GM18873 (cell line): ENCODE measurements around the gene NEK8.

Source experiments
- ATAC-seq: cut with Tn5 transposase; IDR thresholded peaks from one replicate; pipeline ENCODE4 v1.9.1; 2021; ENCODE audit warnings: mild to moderate bottlenecking, moderate library complexity, moderate number of reproducible peaks; ENCODE audit not compliant: unreplicated experiment, low FRiP score

Gene NEK8

GRCh38 chr17:28743243-28744103, 14.9 kb downstream of the NEK8 start, which contains the start of gene TRAF4:
TSS of gene TRAF4 (plus strand) at chr17:28744011. CDS start at chr17:28744113, 102 bp downstream.
- ATAC-seq: no peak

- ATAC-seq: no peak
Observed at GRCh38 chr17:28744104-28744971, 15.8 kb downstream of the NEK8 start.

GRCh38 chr17:28744972-28745785, 16.6 kb downstream of the NEK8 start:
- ATAC-seq: no peak

- no peak for ATAC-seq
Observed at GRCh38 chr17:28745786-28746411, 17.3 kb downstream of the NEK8 start.

- ATAC-seq: no peak
Observed at GRCh38 chr17:28746611-28747050, 18.0 kb downstream of the NEK8 start.

GRCh38 chr17:28747051-28747691, 18.6 kb downstream of the NEK8 start:
- no peak for ATAC-seq

GRCh38 chr17:28747801-28748750, 19.5 kb downstream of the NEK8 start:
- ATAC-seq: no peak

GRCh38 chr17:28748852-28749515, 20.4 kb downstream of the NEK8 start:
- ATAC-seq: no peak

GRCh38 chr17:28749516-28750177, 21.1 kb downstream of the NEK8 start:
- ATAC-seq: no peak

- ATAC-seq: no peak
Observed at GRCh38 chr17:28750178-28751047, 21.8 kb downstream of the NEK8 start.

GRCh38 chr17:28751600-28752366, 23.2 kb downstream of the NEK8 start:
- no peak for ATAC-seq

GRCh38 chr17:28755486-28755885, 26.9 kb downstream of the NEK8 start:
- ATAC-seq: no peak

GRCh38 chr17:28756049-28756804, 27.6 kb downstream of the NEK8 start:
- no peak for ATAC-seq

GRCh38 chr17:28758411-28759121, 30.0 kb downstream of the NEK8 start:
- no peak for ATAC-seq
